ENCODE data around the gene LPAR6.
"Not testable (repeated sequence)": the region's sequence is repeated elsewhere in the genome, so short reads cannot be mapped to it uniquely, and the experiment has no call there.

Gene LPAR6

DNA sequence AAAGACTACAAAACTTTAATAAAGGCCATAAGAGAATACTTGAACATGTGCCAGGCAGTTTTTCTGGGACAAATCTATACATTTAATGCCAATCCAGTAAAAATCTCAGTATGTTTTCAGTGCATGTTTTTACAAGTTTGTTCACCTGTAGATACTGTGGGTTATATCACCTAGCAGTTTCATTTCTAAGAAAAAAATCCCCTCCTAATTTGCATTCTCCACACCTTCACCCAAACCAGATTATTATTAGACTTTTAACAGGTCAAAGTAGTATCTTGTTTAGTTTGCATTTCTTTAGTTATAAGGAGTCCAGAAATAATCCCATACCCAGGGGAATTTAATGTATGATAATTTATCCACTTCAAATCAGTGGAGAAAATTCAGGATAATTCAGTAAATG lies 17.0 kb upstream of the LPAR6 start:
- ATAC-seq (ENCODE audit: low read depth), result no peak
- Histone ChIP-seq H3K4me3 (ENCODE audit: severe bottlenecking) (no peak overlapping the region), H3K36me3 (ENCODE audit: low read depth) (no peaks in the 10 kb centered on the region; the same call in 1 of the 2 replicates), H3K4me1 (ENCODE audit: insufficient read depth, poor library complexity, severe bottlenecking) (peaks cover 6% of the 10 kb centered on the region), H3K27ac (ENCODE audit: poor library complexity, severe bottlenecking) (no peak overlapping the region), H3K9me3 (ENCODE audit: severe bottlenecking) (no peaks in the 10 kb centered on the region), H3K27me3 (ENCODE audit: insufficient read depth, poor library complexity, severe bottlenecking) (no peaks in the 10 kb centered on the region)
- TF ChIP-seq, protein P1, sequence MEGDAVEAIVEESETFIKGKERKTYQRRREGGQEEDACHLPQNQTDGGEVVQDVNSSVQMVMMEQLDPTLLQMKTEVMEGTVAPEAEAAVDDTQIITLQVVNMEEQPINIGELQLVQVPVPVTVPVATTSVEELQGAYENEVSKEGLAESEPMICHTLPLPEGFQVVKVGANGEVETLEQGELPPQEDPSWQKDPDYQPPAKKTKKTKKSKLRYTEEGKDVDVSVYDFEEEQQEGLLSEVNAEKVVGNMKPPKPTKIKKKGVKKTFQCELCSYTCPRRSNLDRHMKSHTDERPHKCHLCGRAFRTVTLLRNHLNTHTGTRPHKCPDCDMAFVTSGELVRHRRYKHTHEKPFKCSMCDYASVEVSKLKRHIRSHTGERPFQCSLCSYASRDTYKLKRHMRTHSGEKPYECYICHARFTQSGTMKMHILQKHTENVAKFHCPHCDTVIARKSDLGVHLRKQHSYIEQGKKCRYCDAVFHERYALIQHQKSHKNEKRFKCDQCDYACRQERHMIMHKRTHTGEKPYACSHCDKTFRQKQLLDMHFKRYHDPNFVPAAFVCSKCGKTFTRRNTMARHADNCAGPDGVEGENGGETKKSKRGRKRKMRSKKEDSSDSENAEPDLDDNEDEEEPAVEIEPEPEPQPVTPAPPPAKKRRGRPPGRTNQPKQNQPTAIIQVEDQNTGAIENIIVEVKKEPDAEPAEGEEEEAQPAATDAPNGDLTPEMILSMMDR (IDR thresholded peaks at IDR 0.05; ENCODE audit: poor library complexity, severe bottlenecking), result no peak
- DNase-seq (ENCODE audit: low spot score), result no peak

DNA sequence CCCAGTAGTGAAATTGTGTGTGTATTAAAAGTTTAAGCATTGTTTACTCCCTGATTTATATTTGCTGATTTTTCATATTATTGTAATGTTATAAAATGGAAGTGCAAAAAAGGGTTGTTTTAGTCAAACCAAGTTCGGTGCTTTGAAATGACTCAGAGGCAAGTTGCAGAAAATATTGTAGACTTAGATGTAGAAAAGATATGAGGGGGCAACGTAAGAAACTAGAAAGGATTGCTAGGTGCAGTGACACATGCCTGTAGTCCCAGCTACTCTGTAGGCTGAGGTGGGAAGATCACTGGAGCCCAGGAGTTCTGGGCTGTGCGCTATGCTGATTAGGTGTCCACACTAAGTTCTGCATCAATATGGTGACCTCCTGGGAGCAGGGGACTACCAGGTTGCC lies 16.1 kb upstream of the LPAR6 start:
- Histone ChIP-seq H3K36me3 (ENCODE audit: low read depth) (no peaks in the 10 kb centered on the region; the same call in 1 of the 2 replicates), H3K27ac (ENCODE audit: poor library complexity, severe bottlenecking) (no peak overlapping the region), H3K4me3 (ENCODE audit: severe bottlenecking) (no peak overlapping the region), H3K4me1 (ENCODE audit: insufficient read depth, poor library complexity, severe bottlenecking) (peaks cover 12% of the 10 kb centered on the region), H3K27me3 (ENCODE audit: insufficient read depth, poor library complexity, severe bottlenecking) (no peaks in the 10 kb centered on the region), H3K9me3 (ENCODE audit: severe bottlenecking) (no peaks in the 10 kb centered on the region)
- no peak for ATAC-seq (ENCODE audit: low read depth)
- DNase-seq (ENCODE audit: low spot score), result no peak
- TF ChIP-seq, protein P1 (IDR thresholded peaks at IDR 0.05; ENCODE audit: poor library complexity, severe bottlenecking), result no peak

DNA sequence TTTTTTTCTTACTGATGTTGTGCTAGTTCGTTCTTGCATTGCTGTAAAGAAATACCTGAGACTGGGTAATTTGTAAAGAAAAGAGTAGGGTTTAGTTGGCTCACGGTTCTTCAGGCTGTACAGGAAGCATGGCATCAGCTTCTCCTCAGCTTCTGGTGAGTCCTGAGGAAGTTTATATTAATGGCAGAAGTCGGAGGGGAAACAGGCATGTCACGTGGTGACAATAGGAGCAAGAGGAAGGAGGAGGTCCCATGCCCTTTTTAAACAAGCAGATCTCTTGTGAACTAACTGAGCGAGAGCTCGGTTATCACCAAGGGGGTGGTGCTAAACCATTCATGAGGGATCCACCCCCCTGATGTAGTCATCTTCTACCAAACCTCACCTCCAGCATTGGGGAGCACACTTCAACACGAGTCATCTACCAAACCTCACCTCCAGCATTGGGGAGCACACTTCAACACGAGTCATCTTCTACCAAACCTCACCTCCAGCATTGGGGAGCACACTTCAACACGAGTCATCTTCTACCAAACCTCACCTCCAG lies 13.9 kb upstream of the LPAR6 start:
- H3K27me3 ChIP-seq (ENCODE audit: insufficient read depth, poor library complexity, severe bottlenecking); H3K36me3 ChIP-seq (ENCODE audit: low read depth); H3K4me1 ChIP-seq (ENCODE audit: insufficient read depth, poor library complexity, severe bottlenecking); H3K9me3 ChIP-seq (ENCODE audit: severe bottlenecking); H3K4me3 ChIP-seq (ENCODE audit: severe bottlenecking); DNase-seq (ENCODE audit: low spot score); ATAC-seq (ENCODE audit: low read depth); H3K27ac ChIP-seq (ENCODE audit: poor library complexity, severe bottlenecking): not testable (repeated sequence)

DNA sequence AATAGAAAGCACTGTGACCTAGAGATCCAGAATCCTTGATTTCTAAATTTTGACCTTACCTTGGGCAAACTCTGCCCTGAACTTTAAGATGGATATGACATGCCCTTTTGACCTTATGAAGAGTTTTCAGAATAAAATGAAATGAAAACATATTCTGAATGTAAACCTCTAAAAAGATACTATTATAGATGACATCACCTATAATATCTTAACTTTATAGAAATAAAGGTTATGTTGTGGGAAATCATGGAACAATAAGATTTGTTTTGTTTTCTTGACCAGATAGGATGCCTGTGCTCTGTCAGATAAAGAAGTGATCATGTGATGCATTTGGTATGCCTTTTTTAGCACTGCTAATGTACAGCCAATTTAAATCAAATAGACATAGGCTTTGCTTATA lies 13.1 kb upstream of the LPAR6 start:
- peaks cover 8% of the 10 kb centered on the region for H3K4me1 ChIP-seq (ENCODE audit: insufficient read depth, poor library complexity, severe bottlenecking)
- H3K36me3 ChIP-seq (ENCODE audit: low read depth), result no peaks in the 10 kb centered on the region; the same call in 1 of the 2 replicates
- no peaks in the 10 kb centered on the region for H3K9me3 ChIP-seq (ENCODE audit: severe bottlenecking)
- TF ChIP-seq, protein P1 (IDR thresholded peaks at IDR 0.05; ENCODE audit: poor library complexity, severe bottlenecking), result no peak
- no peak for DNase-seq (ENCODE audit: low spot score)
- ATAC-seq (ENCODE audit: low read depth), result no peak
- H3K27me3 ChIP-seq (ENCODE audit: insufficient read depth, poor library complexity, severe bottlenecking), result no peaks in the 10 kb centered on the region
- no peak overlapping the region for H3K4me3 ChIP-seq (ENCODE audit: severe bottlenecking)
- no peak overlapping the region for H3K27ac ChIP-seq (ENCODE audit: poor library complexity, severe bottlenecking)

DNA sequence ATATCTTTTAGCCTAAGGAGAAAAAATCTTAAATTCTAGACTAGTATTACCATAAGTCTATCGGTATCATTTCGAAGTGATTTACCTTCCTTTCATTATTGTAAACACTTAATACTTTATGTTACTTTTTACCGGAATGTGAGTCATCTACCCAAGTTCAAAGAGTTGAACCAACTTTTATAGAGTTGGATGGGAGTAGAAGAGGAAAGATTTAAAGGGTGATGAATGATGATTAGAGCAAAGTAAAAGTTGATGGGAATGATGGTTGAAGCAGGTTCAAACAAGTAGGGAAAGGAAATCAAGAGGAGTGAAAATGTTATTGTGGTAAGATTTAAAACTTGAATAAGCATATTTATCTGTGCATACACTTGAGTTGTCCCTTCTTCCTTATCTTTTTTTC lies 11.3 kb upstream of the LPAR6 start:
- no peaks in the 10 kb centered on the region; the same call in 1 of the 2 replicates for H3K36me3 ChIP-seq (ENCODE audit: low read depth)
- DNase-seq (ENCODE audit: low spot score) (no peak), ATAC-seq (ENCODE audit: low read depth) (no peak)
- no peak overlapping the region for H3K27ac ChIP-seq (ENCODE audit: poor library complexity, severe bottlenecking)
- TF ChIP-seq, protein P1 (IDR thresholded peaks at IDR 0.05; ENCODE audit: poor library complexity, severe bottlenecking), result no peak
- H3K27me3 ChIP-seq (ENCODE audit: insufficient read depth, poor library complexity, severe bottlenecking), result no peaks in the 10 kb centered on the region
- no peak overlapping the region for H3K4me3 ChIP-seq (ENCODE audit: severe bottlenecking)
- peaks cover 8% of the 10 kb centered on the region for H3K4me1 ChIP-seq (ENCODE audit: insufficient read depth, poor library complexity, severe bottlenecking)
- peaks cover 1% of the 10 kb centered on the region for H3K9me3 ChIP-seq (ENCODE audit: severe bottlenecking)

DNA sequence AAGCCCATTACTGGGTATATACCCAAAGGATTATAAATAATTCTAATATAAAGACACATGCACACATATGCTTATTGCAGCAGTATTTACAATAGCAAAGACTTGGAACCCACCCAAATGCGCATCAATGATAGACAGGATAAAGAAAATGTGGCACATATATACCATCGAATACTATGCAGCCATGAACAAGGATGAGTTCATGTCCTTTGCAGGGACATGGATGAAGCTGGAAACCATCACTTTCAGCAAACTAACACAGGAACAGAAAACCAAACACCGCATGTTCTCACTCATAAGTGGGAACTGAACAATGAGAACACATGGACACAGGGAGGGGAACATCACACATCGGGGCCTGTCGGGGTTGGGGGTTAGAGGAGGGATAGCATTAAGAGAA lies 9.1 kb upstream of the LPAR6 start:
- ATAC-seq (ENCODE audit: low read depth); H3K4me1 ChIP-seq (ENCODE audit: insufficient read depth, poor library complexity, severe bottlenecking); H3K36me3 ChIP-seq (ENCODE audit: low read depth); H3K27ac ChIP-seq (ENCODE audit: poor library complexity, severe bottlenecking); DNase-seq (ENCODE audit: low spot score); H3K4me3 ChIP-seq (ENCODE audit: severe bottlenecking); H3K9me3 ChIP-seq (ENCODE audit: severe bottlenecking); H3K27me3 ChIP-seq (ENCODE audit: insufficient read depth, poor library complexity, severe bottlenecking): not testable (repeated sequence)

All from RWPE2 (cell line).